ENCODE data around the gene RAB43.
A peak's percentile ranks its signal among the peaks of the same experiment; 100 is the strongest.

RAB43 gene

DNA sequence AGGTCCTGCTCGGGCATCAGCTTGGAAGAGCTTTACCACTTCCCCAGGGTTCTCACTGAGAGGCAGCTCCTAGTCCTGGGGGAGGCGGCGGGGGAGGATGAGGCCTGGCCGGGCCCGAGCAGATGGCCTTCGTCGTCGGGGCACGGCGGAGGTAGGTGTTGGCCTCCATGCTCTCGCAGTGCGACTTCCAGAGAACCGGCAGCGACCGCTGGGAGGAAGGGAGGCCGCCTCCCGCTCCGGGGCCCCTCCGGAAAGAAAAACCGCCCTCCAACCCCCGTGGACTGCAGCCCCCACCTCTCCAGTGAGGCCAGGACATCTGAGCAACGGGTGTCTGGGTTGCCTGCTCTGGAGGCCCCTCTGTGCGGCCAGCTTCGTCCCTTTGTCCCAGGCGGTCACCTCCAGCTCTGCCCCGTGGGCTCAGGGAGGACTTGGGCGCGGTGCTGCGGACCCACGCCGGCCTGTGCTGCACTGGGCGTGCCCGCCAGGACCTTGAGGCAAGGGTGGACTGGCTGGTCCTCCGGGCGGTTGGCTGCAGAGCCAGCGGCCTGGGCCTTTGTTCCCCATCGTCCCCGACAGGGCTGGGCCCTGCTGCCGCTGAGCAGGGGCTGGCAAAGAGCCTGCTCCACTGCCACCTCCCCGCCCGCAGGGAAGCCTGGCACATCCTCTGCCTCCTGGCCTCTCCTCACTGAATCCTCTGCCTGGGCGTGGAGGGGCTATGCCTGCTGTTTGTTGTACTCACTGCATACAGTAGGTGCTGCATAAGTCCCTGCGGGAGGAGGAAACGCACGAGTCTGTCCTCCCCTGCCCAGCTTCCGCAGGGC is 74.7 kb downstream of the RAB43 start:
- ATAC-seq, result no peak
- H3K4me3 Mint-ChIP-seq, result no peak overlapping the region
- H3K36me3 Mint-ChIP-seq, result peaks cover 22% of the 10 kb centered on the region
- H3K9me3 Mint-ChIP-seq, result peaks cover 15% of the 10 kb centered on the region
- no peak overlapping the region for H3K27ac Mint-ChIP-seq
- peaks cover 50% of the 10 kb centered on the region for H3K27me3 Mint-ChIP-seq
- H3K4me1 Mint-ChIP-seq, result no peaks in the 10 kb centered on the region

DNA sequence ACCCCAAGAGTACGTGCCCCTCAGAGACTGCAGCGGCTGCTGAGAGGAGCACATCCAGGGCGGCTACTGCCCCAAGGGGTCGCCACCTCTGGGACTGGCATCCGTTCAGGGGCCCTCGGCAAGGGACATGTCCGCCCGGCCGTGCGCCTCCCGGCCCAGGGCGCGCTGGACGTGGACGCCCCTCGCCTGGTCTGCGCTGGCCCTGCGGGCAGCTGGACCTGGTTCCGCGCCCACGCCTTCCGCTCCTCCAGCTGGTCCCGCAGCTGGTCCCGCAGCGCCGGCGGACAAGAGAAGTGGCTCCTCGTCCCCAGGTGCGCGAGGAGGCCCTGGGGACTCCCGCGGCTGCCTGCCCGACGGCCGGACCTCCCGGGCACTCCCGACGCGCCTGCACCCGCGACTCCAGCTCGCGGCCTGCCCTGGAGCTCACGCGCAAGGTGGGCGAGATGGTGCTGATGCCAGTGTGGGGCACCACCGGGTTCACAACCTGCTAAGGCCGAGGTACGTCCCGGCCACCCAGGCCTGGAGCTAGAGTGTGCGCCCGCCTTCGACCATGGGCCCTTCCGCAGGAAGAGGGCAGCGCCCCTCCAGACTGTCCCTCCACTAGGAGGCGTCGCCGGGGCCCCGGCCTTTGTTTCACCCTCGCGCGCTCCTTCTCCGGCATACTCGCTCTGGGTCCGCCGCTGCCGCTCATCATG is 75.4 kb downstream of the RAB43 start:
- peaks cover 15% of the 10 kb centered on the region for H3K9me3 Mint-ChIP-seq
- H3K4me3 Mint-ChIP-seq, result no peak overlapping the region
- peak; percentile 36 for ATAC-seq
- H3K27me3 Mint-ChIP-seq, result peaks cover 58% of the 10 kb centered on the region
- peaks cover 22% of the 10 kb centered on the region for H3K36me3 Mint-ChIP-seq
- H3K27ac Mint-ChIP-seq, result no peak overlapping the region
- no peaks in the 10 kb centered on the region for H3K4me1 Mint-ChIP-seq

DNA sequence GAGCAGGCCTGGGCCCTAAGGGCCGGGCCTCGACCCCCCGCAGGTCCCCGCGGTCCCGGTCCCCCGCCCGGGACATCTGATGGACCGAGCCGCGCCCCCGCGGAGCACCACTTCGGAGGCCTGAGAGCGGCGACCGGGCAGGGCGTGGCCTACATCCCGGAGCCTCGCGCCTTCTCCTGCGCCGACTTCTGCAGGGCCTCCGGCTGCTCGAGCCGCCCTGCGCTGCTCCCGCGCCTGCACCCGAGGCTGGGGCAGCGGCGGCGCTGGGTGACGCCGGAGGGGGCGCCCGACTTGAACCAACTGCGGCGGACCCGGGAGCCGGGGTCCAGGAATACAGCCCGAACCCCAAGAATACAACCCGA is 75.9 kb downstream of the RAB43 start:
- H3K9me3 Mint-ChIP-seq, result peaks cover 15% of the 10 kb centered on the region
- H3K4me1 Mint-ChIP-seq, result no peaks in the 10 kb centered on the region
- H3K27ac Mint-ChIP-seq, result no peak overlapping the region
- no peak overlapping the region for H3K4me3 Mint-ChIP-seq
- peaks cover 22% of the 10 kb centered on the region for H3K36me3 Mint-ChIP-seq
- peak; percentile 24 for ATAC-seq
- peaks cover 61% of the 10 kb centered on the region for H3K27me3 Mint-ChIP-seq

DNA sequence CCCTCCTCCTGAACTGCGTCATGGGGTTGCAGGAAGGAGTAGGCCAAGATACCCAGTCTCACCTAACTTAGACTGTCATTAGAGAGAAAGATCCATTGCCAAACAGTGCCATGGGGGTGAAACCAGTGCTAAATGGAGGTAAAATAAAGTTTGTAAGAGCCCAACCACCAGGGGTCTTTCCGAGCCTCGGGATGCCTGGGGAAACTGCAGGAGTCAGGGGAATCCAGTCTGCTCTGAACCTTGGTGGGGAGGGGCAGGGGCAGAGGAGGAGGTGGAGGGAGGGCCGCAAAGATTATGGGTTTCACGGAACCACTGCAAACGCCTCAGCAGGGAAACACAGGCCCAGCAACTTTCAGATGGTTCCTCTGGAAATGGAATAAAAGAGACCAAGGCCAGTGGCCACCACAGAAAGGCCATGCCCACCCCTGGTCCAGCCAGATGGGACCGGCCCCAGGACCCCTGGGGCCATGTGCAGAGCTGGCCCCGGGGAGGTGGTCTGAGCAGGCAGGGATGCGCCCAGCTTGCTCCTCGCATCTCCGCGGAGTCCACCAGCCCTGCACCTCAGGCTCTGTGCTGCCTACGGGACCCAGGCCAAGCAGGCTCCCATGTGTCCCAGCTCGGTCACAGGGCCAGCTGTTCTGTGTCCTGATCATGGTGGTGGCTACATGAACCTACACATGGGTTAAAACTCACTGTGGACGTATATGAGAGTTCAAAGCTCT is 80.9 kb downstream of the RAB43 start:
- peaks cover 85% of the 10 kb centered on the region for H3K27me3 Mint-ChIP-seq

DNA sequence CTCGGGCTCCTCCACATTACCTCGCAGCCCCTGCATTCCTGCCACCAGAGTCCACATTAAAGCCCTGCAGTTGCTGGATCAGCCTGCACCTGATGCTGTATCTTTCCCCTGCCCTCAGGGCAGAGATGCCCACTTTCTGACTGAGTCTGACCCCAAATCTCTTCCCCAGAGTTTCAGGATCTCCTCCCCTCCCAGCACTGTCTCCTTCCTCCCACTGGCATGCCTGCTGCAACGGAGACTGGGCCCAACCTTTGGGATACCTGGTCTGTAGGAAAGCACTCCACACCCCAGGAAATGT is 81.6 kb downstream of the RAB43 start:
- no peak for ATAC-seq
- Mint-ChIP-seq H3K4me1 (no peaks in the 10 kb centered on the region), H3K27me3 (peaks cover 80% of the 10 kb centered on the region), H3K9me3 (peaks cover 10% of the 10 kb centered on the region), H3K4me3 (no peak overlapping the region), H3K27ac (no peak overlapping the region), H3K36me3 (peaks cover 15% of the 10 kb centered on the region)

More for the DNA sequence above, 80.9 kb downstream of the RAB43 start:
- Mint-ChIP-seq H3K9me3 (peaks cover 10% of the 10 kb centered on the region), H3K27ac (no peak overlapping the region), H3K4me3 (no peak overlapping the region), H3K36me3 (peaks cover 15% of the 10 kb centered on the region), H3K4me1 (no peaks in the 10 kb centered on the region)
- ATAC-seq, result no peak

DNA sequence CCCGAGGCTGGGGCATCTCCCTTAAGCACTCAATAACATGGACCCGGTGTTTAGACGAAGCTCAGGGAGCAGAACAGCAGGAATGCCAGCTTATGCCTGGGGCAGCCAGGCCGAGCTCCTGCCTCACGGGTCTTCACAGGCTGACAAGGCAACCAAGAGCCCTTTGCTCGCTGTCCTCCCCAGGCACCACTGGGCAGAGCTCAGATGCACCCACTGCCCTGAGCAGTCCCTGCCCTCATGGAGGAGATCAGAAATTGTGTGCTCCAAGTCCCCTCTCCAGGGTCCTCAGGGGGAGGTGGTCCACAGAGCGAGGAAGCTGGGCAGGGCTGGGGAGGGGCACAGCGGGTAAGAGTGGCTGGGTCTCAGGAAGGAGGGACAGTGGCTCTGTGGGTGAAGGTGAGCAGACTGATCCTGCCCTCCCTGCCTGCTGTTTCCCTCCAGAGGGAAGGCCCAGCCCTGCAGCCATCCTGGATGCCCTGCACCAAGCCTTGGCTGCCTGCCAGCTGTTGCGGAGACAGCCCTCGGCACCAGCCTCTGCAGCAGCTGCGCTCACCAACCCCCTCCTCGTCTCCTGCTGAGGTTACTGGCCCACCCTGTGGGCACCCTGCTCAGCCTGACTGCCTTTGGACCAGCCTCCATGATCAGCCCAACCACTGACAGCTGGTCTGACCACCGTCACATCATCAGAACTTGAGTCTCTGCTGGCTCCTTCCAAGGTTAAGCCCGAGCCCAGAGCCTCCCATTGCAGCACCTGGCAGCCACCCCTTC is 82.1 kb downstream of the RAB43 start:
- no peak overlapping the region for H3K27ac Mint-ChIP-seq
- peaks cover 15% of the 10 kb centered on the region for H3K36me3 Mint-ChIP-seq
- no peaks in the 10 kb centered on the region for H3K4me1 Mint-ChIP-seq
- H3K4me3 Mint-ChIP-seq, result no peak overlapping the region
- H3K27me3 Mint-ChIP-seq, result peaks cover 75% of the 10 kb centered on the region
- peaks cover 10% of the 10 kb centered on the region for H3K9me3 Mint-ChIP-seq
- ATAC-seq, result no peak

DNA sequence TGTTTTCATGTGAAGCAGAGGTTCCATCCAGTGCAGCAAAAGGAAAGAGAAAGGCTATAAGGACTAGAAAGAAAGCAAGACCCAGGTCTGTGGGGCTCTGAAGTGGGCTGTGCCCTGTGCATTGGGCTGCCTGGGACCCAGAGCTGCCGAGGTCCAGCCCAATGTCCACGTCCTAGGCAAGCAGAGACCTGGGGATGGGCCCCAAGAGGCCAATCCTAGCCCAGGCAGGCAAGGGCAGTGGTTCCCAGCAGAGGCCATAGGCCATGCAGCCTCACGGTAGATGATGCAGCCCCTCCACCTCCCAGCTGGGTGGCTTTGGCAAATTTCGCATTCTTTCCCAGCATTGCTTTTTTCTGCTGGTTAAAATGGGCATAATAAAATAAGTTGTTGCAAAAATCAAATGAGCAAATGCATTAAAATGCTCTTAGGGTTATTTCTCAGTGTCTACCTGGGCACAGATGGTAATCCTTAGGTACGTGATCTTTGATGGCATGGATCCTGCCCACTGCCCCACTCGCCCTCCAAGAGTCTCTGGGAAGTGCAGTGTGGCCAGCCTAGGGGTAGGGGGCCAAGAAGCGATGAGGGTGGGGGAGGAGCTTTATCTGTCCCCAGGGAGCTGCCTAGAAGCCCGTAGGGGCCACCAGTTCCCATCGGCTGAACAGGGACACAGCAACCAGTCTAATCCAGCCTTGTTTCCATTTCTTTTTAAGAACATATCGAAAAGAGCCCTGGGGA is 83.3 kb downstream of the RAB43 start:
- Mint-ChIP-seq H3K27ac (no peak overlapping the region), H3K4me1 (no peaks in the 10 kb centered on the region), H3K36me3 (peaks cover 10% of the 10 kb centered on the region), H3K9me3 (peaks cover 8% of the 10 kb centered on the region), H3K4me3 (no peak overlapping the region), H3K27me3 (peaks cover 70% of the 10 kb centered on the region)
- no peak for ATAC-seq
